Uterus (tissue), 2 donors: ENCODE measurements around the gene GET3.

Source experiments
- CTCF ChIP-seq, 4 experiments: fragments of 200-600 bp in 2 of 4; fragments of 450-650 bp in 2 of 4; sonication (generic) in 2 of 4; IDR thresholded peaks; one replicate each; pipeline ENCODE4 v1.5.1; 2016 to 2019; ENCODE audit warnings: antibody characterized with exemption in 4 of 4, mild to moderate bottlenecking in 2 of 4, moderate library complexity in 1 of 4
- POLR2A ChIP-seq, 2 donors: fragments of 450-650 bp; IDR thresholded peaks; one replicate each; pipeline ENCODE4 v1.6.1; 2016; ENCODE audit warnings: antibody characterized with exemption in 2 of 2, mild to moderate bottlenecking in 1 of 2, moderate library complexity in 1 of 2

- TF ChIP-seq CTCF (IDR thresholded peaks at IDR 0.05) (no peak), POLR2A (IDR thresholded peaks at IDR 0.05) (no peak)
These were observed 49.7 kb downstream of the GET3 start for GRCh38 chr19:12786952-12787351.
